HepG2 (cell line): ENCODE measurements around the gene MFN2. TPM values are rescaled to one million over a fixed set of nuclear protein-coding genes. Genes with fewer than 3 reads are reported as not detected.

Source experiments
- FOXP4 ChIP-seq: sonication (generic); formaldehyde crosslinking; IDR thresholded peaks from 2 replicates; pipeline ENCODE4 v1.4.0; 2020; ENCODE audit warnings: missing genetic modification reagents
- THAP8 ChIP-seq: sonication (generic); formaldehyde crosslinking; IDR thresholded peaks from 2 replicates; pipeline ENCODE4 v1.5.1; 2020; ENCODE audit warnings: missing genetic modification reagents, mild to moderate bottlenecking, borderline replicate concordance
- ZBTB20 ChIP-seq: sonication (generic); formaldehyde crosslinking; IDR thresholded peaks from 2 replicates; pipeline ENCODE4 v1.8.1; 2023; ENCODE audit warnings: missing genetic modification reagents, low read depth, mild to moderate bottlenecking, borderline replicate concordance
- ZBTB49 ChIP-seq: sonication (generic); formaldehyde crosslinking; IDR thresholded peaks from 2 replicates; pipeline ENCODE4 v1.4.0; 2020; ENCODE audit warnings: missing genetic modification reagents, borderline replicate concordance
- ZNF605 ChIP-seq: sonication (generic); formaldehyde crosslinking; IDR thresholded peaks from 2 replicates; pipeline ENCODE4 v1.8.0; 2022; ENCODE audit warnings: mild to moderate bottlenecking, missing genetic modification reagents
- ZNF687 ChIP-seq: sonication (generic); formaldehyde crosslinking; IDR thresholded peaks from 2 replicates; pipeline ENCODE4 v1.5.1; 2020; ENCODE audit warnings: mild to moderate bottlenecking, missing genetic modification reagents, moderate library complexity
- ZNF747 ChIP-seq: sonication (generic); formaldehyde crosslinking; IDR thresholded peaks from 2 replicates; pipeline ENCODE4 v1.8.1; 2023; ENCODE audit warnings: missing genetic modification reagents, mild to moderate bottlenecking, borderline replicate concordance
- ZNF781 ChIP-seq: sonication (generic); formaldehyde crosslinking; IDR thresholded peaks from 2 replicates; pipeline ENCODE4 v1.5.1; 2020; ENCODE audit warnings: borderline replicate concordance, mild to moderate bottlenecking, missing genetic modification reagents; ENCODE audit errors: not compliant biosample characterization
- ZNF83 ChIP-seq: sonication (generic); formaldehyde crosslinking; IDR thresholded peaks from 2 replicates; pipeline ENCODE4 v1.4.0; 2020; ENCODE audit warnings: missing genetic modification reagents, mild to moderate bottlenecking, borderline replicate concordance
- ZSCAN25 ChIP-seq: sonication (generic); formaldehyde crosslinking; IDR thresholded peaks from 2 replicates; pipeline ENCODE4 v1.8.0; 2022; ENCODE audit warnings: mild to moderate bottlenecking, missing genetic modification reagents
- polyA plus RNA-seq, 8 experiments: library from polyadenylated mRNA; depleted of rRNA in 3 of 8; stranded (reverse) in 7 of 8; unstranded in 1 of 8; fragments of >200 nt; fragmentation: Illumina TruSeq in 4 of 8; extraction: Trizol in 4 of 8; gene quantifications; 2 replicates each; pipeline versions ENCODE4 v1.2.1 to v1.2.3, GENCODE V29; 2011 to 2016; ENCODE audit warnings: low read depth in 4 of 8, missing spikeins in 1 of 8, mixed read lengths in 1 of 8; ENCODE audit not compliant: insufficient read depth in 1 of 8
- total RNA-seq, 5 experiments: library from RNA; depleted of rRNA; stranded (reverse); fragments of >200 nt; fragmentation: Illumina TruSeq; extraction: Trizol; gene quantifications; 2 replicates each; pipeline ENCODE4 v1.2.3, GENCODE V29; 2016; ENCODE audit warnings: low read depth in 1 of 5
- TF ChIP-seq, protein P1 (sequence below): sonication (generic); formaldehyde crosslinking; IDR thresholded peaks from 2 replicates; pipeline ENCODE4 v1.4.0; 2020; ENCODE audit warnings: mild to moderate bottlenecking, missing genetic modification reagents, borderline replicate concordance
- TF ChIP-seq, protein P2 (sequence below): sonication (generic); formaldehyde crosslinking; IDR thresholded peaks from 2 replicates; pipeline ENCODE4 v1.9.0; 2022; ENCODE audit warnings: missing genetic modification reagents, mild to moderate bottlenecking, borderline replicate concordance

Gene MFN2
- total and polyA plus RNA-seq, 2 of the 13 experiments (the other 11 are each of a cell fraction or from before 2014, with no cell fraction given) = 38.7 to 60.9 TPM

GRCh38 chr1:11961230-11961629, 19.0 kb upstream of the MFN2 start (continued):
- TF ChIP-seq, protein P1, sequence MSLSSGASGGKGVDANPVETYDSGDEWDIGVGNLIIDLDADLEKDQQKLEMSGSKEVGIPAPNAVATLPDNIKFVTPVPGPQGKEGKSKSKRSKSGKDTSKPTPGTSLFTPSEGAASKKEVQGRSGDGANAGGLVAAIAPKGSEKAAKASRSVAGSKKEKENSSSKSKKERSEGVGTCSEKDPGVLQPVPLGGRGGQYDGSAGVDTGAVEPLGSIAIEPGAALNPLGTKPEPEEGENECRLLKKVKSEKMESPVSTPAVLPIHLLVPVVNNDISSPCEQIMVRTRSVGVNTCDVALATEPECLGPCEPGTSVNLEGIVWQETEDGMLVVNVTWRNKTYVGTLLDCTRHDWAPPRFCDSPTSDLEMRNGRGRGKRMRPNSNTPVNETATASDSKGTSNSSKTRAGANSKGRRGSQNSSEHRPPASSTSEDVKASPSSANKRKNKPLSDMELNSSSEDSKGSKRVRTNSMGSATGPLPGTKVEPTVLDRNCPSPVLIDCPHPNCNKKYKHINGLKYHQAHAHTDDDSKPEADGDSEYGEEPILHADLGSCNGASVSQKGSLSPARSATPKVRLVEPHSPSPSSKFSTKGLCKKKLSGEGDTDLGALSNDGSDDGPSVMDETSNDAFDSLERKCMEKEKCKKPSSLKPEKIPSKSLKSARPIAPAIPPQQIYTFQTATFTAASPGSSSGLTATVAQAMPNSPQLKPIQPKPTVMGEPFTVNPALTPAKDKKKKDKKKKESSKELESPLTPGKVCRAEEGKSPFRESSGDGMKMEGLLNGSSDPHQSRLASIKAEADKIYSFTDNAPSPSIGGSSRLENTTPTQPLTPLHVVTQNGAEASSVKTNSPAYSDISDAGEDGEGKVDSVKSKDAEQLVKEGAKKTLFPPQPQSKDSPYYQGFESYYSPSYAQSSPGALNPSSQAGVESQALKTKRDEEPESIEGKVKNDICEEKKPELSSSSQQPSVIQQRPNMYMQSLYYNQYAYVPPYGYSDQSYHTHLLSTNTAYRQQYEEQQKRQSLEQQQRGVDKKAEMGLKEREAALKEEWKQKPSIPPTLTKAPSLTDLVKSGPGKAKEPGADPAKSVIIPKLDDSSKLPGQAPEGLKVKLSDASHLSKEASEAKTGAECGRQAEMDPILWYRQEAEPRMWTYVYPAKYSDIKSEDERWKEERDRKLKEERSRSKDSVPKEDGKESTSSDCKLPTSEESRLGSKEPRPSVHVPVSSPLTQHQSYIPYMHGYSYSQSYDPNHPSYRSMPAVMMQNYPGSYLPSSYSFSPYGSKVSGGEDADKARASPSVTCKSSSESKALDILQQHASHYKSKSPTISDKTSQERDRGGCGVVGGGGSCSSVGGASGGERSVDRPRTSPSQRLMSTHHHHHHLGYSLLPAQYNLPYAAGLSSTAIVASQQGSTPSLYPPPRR = no peak
- TF ChIP-seq FOXP4 (CRISPR knock-in tag) (peak; percentile 43; the same call in 1 of the 2 replicates), ZBTB20 (CRISPR knock-in tag) (no peak), ZBTB49 (CRISPR knock-in tag) (no peak), ZNF605 (CRISPR knock-in tag) (no peak), ZNF747 (CRISPR knock-in tag) (no peak), ZNF687 (no peak), ZNF83 (no peak), ZSCAN25 (no peak), ZNF781 (CRISPR knock-in tag) (no peak), THAP8 (CRISPR knock-in tag) (no peak)
- TF ChIP-seq, protein P2, sequence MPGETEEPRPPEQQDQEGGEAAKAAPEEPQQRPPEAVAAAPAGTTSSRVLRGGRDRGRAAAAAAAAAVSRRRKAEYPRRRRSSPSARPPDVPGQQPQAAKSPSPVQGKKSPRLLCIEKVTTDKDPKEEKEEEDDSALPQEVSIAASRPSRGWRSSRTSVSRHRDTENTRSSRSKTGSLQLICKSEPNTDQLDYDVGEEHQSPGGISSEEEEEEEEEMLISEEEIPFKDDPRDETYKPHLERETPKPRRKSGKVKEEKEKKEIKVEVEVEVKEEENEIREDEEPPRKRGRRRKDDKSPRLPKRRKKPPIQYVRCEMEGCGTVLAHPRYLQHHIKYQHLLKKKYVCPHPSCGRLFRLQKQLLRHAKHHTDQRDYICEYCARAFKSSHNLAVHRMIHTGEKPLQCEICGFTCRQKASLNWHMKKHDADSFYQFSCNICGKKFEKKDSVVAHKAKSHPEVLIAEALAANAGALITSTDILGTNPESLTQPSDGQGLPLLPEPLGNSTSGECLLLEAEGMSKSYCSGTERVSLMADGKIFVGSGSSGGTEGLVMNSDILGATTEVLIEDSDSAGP (CRISPR knock-in tag) = no peak
